DMS79 treated with DMSO at 0.1 percent for 48 hours (cell line): ENCODE measurements around the gene GTF3C6.
"Not testable (repeated sequence)": the region's sequence is repeated elsewhere in the genome, so short reads cannot be mapped to it uniquely, and the experiment has no call there.

Source experiments
- DNase-seq: peaks from one replicate; lab custom pipeline; 2025; lab: John Stamatoyannopoulos, UW

The GTF3C6 gene, protein sequence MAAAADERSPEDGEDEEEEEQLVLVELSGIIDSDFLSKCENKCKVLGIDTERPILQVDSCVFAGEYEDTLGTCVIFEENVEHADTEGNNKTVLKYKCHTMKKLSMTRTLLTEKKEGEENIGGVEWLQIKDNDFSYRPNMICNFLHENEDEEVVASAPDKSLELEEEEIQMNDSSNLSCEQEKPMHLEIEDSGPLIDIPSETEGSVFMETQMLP

DNA sequence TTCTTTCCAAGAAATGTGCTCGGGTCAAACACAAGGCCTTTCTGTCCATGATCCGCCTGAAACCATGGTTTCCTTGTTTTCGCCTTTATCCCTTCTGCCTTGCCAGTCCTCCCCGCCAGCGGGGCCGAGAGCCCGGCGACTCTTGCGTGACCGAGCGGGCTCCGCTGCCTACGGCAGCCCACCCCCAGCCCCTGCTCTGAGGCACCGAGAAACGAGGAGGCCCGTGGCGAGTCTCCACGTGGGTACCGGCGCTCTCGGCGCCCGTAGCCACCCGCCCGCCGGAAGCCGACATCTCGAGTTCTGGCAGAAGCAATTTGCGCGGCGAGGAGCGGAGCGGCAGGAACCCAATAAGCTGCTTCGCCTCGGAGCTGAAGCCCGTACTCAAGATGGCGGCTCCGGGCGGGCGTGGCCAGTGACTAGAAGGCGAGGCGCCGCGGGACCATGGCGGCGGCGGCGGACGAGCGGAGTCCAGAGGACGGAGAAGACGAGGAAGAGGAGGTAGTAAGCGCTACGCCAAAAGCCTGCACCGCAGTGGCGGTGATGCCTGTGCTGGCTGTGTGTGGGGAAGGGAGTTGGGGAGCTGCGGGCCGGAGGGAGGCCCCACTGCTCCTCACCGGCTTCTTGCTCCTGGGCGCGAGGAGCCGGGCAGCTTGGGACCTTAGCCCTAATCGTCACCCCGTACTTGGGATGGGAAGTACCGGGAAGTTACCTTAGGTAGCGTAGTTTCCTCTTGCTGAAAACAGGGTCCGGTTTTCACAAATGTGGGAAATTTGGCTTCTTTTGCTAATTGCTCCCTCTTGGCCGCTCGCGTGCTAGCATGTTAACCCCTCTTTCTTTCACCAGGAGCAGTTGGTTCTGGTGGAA, at the start of gene GTF3C6:
Gene GTF3C6 (plus strand): TSS at position 378 of the 864 bp plus-strand sequence. CDS start 64 bp downstream, at position 442.
- peak; percentile 94 for DNase-seq

DNA sequence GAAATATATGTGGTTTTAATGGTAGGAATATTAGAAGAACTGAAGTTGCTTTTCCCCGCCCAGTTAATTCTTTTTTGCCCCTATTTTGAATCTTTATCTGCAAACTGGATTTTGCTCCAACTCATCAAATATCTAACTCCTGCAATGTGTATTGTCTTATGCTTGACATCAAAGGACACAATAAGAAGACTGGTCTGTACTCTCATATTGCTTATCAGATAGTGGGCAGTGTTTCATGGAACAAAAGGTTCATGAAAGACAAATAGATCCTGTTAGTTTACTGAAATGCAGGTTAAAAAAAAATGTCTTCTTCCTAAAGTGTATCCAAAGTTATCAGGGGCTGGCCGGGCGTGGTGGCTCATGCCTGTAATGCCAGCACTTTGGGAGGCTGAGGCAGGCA, 27.7 kb upstream of the GTF3C6 start:
- no peak for DNase-seq

DNA sequence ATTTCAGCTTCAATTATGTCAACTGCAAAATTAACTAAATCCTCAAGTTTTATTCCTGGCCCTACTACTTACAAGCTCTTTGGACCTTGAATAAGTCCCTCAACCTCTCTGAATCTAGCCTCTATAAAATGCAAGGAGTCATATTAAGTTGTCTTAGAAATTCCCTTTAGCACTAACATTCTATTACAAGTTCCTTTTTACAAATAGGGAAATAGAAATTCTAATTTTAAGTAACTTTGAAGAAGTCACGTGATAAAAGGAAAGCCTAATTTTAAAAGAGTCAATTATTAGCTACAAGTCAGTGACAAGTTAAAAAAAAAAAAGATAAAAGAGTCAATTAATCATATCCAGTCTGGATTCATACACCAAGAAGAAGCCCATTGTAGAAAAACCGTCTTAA, 24.6 kb upstream of the GTF3C6 start:
- DNase-seq, result no peak

DNA sequence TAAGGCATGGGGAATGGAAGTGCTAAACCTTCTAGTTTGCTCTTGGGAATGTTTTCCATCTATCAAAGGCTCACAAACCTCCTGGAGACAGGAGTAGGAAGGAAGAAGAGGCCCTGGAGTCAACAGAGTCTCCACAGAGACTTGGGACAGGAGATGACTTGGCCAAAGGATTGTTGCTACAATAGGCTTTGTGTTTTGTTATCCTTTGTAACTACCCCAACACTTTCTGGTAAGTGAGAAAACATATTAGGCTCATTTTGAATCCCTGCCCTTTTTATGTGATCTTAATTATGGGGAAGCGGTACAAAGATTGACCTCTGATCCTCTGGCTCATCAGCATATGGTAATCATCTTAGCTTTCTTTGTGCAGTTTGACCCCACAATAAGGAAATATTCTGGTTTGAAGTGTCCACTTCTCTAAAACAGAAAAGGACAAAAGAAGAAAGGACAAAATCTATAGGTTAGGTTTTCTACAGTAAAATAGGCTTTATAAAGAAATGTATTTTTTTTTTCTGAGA, 24.1 kb upstream of the GTF3C6 start:
- DNase-seq, result no peak

DNA sequence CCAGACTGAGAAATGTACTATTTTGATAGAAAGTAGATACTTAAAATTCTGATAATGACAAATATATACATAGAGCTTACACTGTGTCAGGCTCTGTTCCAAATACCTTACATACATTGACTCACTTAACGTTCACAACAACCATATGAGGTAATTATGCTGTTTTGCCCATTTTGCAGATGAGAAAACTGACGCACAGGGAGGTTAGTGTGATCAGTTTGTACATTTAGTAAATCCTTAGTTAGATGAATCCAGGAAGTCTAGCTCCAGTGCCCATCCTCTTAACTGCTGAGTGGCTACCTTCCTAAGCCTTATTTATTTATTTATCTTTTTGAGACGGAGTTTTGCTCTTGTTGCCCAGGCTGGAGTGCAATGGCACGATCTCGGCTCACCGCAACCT, 23.3 kb upstream of the GTF3C6 start:
- DNase-seq, result no peak

DNA sequence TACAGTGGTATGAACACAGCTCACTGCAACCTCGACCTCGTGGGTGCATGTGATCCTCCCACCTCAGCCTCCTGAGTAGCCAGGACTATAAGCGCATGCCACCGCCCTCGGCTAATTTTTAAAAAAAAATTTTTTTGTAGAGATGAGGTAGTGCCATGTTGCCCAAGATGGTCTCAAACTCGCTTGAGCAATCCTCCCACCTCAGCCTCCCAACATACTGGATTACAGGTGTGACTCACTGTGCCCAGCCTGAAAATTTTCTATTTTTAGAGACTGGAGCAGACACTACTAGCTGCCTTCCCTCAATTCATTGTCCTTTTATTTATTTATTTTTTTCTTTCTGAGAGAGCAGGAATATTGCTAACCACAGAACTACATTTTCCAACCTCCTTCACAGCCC, 20.3 kb upstream of the GTF3C6 start:
- no peak for DNase-seq

DNA sequence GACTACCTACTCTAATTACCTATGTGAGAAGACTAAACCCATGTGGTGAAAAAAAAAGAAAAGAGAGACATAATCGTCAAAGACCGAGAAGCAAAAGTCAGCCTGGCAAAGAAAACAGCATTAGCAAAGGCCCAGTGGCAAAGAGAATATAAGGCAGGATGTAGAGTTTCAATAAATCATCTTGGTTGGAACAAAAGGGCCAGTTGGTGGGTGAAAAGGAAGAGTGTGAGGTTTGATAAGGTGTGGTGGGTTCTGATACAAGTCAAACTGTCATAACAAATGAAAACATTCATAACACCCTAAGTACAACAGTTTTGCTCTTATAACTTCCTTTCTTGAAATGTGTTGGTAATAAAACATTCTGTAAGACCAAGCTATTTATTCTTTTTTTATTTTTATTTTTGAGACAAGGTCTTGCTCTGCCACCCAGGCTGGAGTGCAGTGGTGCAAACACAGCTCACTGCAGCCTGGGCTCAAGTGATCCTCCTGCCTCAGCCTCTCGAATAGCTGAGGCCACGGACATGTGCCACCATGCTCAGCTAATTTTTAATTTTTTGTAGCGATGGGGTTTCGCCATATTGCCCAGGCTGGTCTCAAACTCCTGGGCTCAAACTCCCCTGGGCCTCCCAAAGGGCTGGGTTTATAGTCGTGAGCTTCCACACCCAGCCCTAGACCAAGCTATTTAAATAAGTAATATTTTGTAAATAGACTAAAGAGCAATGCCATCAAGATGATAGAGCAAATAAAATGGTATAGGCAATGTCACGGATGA, 18.9 kb upstream of the GTF3C6 start:
- no peak for DNase-seq

DNA sequence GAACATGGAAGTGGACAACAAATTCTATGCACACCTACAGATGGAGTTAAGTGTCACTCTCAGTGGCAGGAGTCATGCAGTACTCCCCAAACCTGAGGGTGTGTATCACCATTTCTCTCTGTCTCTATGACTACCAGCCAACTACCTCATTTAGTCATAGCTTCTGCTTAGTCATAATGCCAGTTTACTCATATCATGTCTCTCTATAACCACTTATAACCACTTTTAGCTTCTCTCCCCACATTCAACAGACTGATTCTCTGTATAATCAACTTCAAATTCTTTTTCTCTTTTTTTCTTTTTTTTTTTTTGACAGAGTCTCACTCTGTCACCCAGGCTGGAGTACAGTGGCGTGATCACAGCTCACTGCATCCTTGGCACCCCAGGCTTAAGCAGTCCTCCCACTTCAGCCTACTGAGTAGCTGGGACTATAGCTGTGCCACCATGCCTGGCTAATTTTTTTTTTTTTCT, 13.8 kb upstream of the GTF3C6 start:
- no peak for DNase-seq

DNA sequence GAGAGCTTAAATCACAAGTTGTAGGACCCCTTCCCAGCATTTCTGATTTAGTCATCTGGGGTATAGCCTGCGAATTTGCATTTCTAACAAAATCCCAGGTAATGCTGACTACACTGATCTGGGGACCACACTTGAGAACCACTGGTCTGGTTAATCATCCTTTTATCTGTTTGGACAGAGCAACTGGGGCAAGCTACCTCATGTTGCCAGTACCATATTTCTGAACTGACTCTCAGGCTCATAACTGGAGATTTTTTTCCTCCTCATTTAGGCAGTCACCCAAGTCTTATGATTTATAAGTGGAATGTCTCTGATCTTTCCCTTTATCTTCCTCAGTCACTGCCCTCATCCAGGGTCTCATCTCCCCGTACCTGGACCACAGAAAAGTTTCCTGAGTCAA, 12.0 kb upstream of the GTF3C6 start:
- no peak for DNase-seq

DNA sequence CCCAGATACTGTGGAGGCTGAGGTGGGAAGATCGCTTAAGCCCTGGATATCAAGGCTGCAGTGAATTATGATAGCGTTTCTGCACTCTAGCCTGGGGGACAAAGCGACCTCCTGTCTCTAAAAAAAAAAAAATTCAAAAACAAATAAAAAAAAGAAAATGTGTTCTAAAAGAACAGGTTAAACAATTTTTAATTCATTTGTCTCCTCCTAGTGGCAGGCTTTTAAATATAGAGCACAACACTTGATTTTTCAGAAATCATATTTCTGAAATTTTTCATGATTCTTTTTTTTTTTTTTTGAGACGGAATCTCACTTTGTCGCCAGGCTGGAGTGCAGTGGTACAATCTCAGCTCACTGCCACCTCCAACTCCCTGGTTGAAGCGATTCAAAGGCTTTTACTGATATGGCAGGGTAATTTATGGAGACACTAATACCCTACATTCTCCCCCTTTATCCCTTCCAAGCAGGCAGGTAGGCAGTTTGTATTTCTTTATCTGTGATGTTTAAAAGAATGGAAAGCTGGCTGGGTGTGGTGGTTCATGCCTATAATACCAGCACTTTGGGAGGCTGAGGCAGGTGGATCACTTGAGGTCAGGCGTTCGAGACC, 8.7 kb upstream of the GTF3C6 start:
- peak; percentile 9 for DNase-seq

DNA sequence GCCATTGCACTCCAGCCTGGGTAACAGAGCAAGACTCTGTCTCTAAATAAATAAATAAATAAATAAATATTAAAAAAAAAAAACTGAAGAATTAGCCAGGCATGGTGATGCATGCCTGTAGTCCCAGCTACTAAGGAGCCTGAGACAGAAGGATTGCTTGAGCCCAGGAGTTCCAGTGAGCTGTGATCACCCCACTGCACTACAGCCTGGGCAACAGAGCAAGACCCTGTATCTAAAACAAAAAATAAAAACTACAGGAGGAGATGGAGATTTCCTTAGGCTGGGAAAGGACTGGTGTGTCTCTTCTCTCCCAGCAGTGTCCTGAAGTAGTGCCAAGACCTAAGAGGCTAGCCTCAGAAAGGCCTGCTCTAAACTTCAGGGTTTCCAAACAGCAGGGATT, 8.1 kb upstream of the GTF3C6 start:
- DNase-seq, result no peak

DNA sequence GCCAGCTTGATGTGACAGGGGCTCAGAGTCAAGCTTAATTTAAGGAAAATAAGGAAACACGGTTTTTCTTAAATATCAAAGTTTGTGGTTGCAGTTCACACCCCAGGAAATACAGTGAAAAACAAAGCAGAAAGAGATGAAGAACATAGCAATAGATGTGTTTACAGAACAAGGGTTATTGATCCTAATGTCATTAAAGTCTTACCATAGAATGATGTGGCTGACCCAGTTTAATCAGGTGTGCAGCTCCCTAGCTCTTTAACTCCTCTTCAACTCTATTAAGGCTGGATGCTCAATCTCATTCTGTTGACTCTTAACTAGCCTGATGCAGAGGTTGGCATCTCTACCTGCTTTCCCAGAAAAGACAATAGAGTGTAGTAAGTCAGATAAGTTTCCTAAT, 7.5 kb upstream of the GTF3C6 start:
- peak; percentile 64 for DNase-seq

DNA sequence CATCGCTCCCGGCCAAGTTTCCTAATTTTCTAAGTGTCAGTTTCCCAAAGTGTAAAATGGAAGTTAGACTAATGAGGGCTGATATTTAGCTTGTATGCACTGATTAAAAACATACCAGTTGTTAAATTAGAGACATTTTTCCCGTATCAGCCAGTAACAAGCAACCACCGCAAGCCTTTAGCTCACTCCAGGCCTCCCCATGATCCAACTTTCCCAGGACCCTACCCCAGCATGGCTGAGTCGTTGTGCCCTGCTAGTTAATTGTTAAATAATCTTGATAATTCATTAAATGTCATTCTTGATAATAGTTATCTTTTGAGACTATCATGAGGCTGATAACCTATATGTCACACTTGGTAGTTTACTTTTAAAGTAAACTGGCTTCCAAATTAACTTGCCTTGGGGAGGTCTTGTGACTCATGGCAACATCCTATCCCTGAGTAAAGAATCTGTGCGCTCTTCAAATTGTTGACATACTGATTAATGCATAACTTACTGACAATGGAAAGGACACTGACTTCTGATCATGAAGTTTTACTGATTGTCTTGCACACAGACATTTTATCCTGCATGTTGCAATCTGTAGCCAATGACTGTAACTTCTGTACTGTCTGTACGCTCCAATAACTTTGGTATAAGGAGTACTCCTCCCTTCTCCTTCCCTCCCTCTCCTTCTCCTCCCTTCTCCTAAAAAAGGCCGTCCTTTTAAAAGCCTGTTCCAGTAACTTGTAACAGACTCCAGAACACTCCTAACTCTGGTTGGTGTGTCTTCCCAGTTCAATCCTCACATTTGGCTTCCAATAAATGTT, 6.3 kb upstream of the GTF3C6 start:
- no peak for DNase-seq

DNA sequence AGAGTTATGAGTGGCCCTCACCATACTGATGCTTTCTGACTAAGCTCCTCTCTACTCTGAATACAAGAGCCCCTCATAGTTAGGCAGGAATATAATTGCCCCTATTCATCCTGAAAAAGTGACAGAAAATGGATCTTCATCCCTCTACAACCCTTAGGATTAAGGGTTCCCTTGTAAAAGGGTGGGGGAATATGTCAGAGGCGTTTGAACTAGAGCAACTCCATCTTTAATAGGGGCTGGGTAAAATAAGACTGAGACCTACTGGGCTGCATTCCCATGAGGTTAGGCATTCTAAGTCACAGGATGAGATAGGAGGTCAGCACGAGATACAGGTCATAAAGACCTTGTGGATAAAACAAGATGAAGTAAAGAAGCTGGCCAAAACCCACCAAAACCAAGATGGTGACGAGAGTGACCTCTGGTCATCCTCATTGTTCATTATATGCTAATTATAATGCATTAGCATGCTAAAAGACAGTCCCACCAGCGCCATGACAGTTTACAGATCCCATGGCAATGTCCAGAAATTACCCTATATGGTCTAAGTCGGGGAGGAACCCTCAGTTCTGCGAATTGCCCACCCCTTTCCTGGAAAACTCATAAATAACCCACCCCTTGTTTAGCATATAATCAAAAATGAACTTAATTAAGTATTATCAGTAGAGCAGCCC, 4.7 kb upstream of the GTF3C6 start:
- DNase-seq, result no peak

DNA sequence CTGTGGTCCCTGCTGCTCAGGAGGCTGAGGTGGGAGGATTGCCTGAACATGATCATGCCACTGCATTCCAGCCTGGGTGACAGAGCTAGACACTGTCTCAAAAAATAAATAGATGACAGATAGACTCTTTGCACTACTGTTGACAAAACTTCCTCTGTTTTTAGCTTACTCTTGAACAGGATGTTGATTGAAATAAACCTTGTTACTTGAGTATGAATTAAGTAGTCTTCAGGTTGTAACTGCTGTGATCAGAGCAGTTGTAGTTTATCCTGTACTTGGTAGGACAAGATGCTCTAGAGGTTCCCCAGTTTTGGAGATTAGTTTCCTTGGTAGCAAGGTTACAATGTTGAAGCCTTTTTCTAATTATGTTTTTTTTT, 1.5 kb downstream of the GTF3C6 start:
- no peak for DNase-seq

DNA sequence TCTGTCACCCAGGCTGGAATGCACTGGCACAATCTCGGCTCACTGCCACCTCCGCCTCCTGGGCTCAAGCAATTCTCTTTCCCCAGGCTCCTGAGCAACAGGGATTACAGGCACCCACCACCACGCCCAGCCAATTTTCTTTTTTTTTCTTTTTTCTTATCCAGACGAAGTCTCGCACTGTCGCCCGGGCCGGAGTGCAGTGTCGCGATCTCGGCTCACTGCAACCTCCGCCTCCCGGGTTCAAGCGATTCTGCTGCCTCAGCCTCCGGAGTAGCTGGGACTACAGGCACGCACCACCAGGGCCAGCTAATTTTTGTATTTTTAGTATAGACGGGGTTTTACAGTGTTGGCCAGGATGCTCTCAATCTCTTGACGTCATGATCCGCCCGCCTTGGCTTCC, 4.1 kb downstream of the GTF3C6 start:
- DNase-seq, result not testable (repeated sequence)

DNA sequence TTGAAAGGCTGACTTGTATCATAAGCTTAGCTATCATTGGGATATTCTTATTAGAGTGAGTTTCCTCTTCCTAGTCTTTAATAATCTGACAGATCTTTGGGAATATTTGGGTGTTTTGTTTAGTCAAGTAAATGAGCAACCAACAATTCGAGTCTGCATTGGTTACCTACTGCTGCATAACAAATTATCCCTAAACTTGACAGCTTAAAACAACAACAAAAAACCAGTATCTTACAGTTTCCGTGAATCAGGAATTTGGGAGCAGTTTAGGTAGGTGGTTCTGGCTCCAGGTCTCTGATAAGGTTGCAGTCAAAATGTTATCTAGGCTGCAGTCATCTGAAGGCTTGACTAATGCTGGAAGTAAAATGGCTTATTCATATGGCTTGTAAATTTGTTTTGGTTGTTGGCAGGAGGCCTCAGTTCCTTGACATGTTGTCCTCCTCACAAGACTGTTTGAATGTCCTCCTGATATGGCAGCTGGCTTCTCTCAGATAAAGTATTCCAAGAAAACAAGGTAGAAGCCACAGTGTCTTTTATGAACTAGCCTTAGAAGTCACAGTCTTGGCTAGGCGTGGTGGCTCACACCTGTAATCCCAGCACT, 7.2 kb downstream of the GTF3C6 start:
- DNase-seq, result no peak

DNA sequence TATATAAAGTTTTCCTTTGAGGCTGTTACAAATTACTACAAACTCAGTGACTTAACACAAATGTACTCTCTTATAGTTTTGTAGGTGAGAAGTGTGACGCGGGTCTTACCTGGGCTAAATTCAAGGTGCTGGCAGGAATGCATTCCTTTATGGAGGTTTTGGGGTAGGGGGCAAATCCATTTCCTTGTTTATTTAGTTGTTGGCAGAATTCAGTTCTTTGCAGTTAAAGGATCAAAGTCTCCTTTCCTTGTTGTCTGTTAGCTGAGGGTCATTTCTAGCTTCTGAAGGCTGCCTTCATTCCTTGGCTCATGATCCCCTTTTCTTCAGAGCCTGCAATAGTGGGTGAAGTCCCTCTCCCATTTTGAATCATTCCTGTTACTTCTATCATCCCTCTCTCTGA, 10.2 kb downstream of the GTF3C6 start:
- not testable (repeated sequence) for DNase-seq

DNA sequence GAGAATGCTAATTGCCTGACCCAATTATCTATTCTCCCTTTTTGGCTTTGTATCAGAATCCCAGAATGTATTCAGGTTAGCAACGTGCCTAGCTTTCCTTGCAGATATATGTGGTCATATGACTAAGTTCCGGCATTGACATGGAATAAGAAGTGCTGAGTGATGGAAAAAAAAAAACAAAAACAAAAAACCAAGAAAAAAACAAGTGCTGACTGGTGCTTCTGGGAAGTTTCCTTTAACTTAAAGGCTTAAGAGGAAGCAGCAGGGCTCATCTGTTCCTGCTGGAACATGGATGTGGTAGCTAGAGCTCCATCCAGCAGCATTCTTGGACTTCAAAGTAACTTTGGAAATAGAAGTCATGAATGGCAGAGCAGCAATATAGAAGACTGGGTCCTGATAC, 13.0 kb downstream of the GTF3C6 start:
- no peak for DNase-seq

DNA sequence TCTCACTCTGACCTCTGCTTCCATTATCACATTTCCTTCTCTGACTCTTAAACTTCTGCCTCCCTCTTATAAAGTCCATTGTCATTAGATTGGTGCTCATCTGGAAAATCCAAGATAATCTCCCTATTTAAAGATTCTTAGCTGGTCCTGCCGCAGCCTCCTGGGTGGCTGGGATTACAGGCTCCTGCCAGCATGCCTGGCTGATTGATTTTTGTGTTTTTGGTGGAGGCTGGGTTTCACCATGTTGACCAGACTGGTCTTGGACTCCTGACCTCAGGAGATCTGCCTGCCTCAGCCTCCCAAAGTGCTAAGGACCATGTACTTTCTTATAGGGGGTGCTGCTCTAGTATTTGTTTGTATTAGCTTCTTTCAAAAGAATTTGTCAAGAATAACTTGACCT, 18.1 kb downstream of the GTF3C6 start:
- DNase-seq, result no peak
